ENCODE results near the gene MOSPD2.

The MOSPD2 gene

GRCh38 chrX:14872851-14873675 lies at the start of gene MOSPD2, which contains the start of gene FANCB:
MOSPD2 (plus strand) TSS chrX:14873421; CDS start chrX:14873529, 108 bp downstream.
FANCB (minus strand) TSS chrX:14873069; CDS start chrX:14865510, 7,559 bp downstream.
- peak; percentile 87 for DNase-seq (ENCODE audit: low read depth)

GRCh38 chrX:14825851-14826250 lies 47.4 kb upstream of the MOSPD2 start:
- no peak for DNase-seq (ENCODE audit: low read depth)

GRCh38 chrX:14826319-14826718 lies 46.9 kb upstream of the MOSPD2 start:
- DNase-seq (ENCODE audit: low read depth) = no peak

- DNase-seq (ENCODE audit: low read depth) = no peak
Observed at GRCh38 chrX:14829643-14830042, 43.6 kb upstream of the MOSPD2 start.

GRCh38 chrX:14832151-14832550 lies 41.1 kb upstream of the MOSPD2 start:
- no peak for DNase-seq (ENCODE audit: low read depth)

GRCh38 chrX:14832586-14832985 lies 40.6 kb upstream of the MOSPD2 start:
- DNase-seq (ENCODE audit: low read depth) = peak; percentile 7

- no peak for DNase-seq (ENCODE audit: low read depth)
Observed at GRCh38 chrX:14837155-14837554, 36.1 kb upstream of the MOSPD2 start.

GRCh38 chrX:14843666-14844065 lies 29.6 kb upstream of the MOSPD2 start:
- no peak for DNase-seq (ENCODE audit: low read depth)

- no peak for DNase-seq (ENCODE audit: low read depth)
Observed at GRCh38 chrX:14851526-14851925, 21.7 kb upstream of the MOSPD2 start.

GRCh38 chrX:14864631-14865030 lies 8.6 kb upstream of the MOSPD2 start:
- DNase-seq (ENCODE audit: low read depth) = no peak

GRCh38 chrX:14865201-14865600 lies 8.0 kb upstream of the MOSPD2 start:
- DNase-seq (ENCODE audit: low read depth) = no peak

- DNase-seq (ENCODE audit: low read depth) = no peak
Observed at GRCh38 chrX:14871767-14872166, 1.5 kb upstream of the MOSPD2 start.

- no peak for DNase-seq (ENCODE audit: low read depth)
Observed at GRCh38 chrX:14872355-14872754, 866 bp upstream of the MOSPD2 start.

GRCh38 chrX:14873676-14874049 lies 442 bp downstream of the MOSPD2 start:
- no peak for DNase-seq (ENCODE audit: low read depth)

GRCh38 chrX:14875624-14876023 lies 2.4 kb downstream of the MOSPD2 start:
- no peak for DNase-seq (ENCODE audit: low read depth)

- no peak for DNase-seq (ENCODE audit: low read depth)
Observed at GRCh38 chrX:14883826-14884225, 10.6 kb downstream of the MOSPD2 start.

GRCh38 chrX:14884714-14885113 lies 11.5 kb downstream of the MOSPD2 start:
- DNase-seq (ENCODE audit: low read depth) = no peak

GRCh38 chrX:14886252-14886651 lies 13.0 kb downstream of the MOSPD2 start:
- no peak for DNase-seq (ENCODE audit: low read depth)

- no peak for DNase-seq (ENCODE audit: low read depth)
Observed at GRCh38 chrX:14896273-14896672, 23.1 kb downstream of the MOSPD2 start.

- DNase-seq (ENCODE audit: low read depth) = no peak
Observed at GRCh38 chrX:14897042-14897441, 23.8 kb downstream of the MOSPD2 start.

GRCh38 chrX:14899607-14900006 lies 26.4 kb downstream of the MOSPD2 start:
- peak; percentile 17 for DNase-seq (ENCODE audit: low read depth)

- no peak for DNase-seq (ENCODE audit: low read depth)
Observed at GRCh38 chrX:14902537-14902936, 29.3 kb downstream of the MOSPD2 start.

GRCh38 chrX:14903891-14904290 lies 30.7 kb downstream of the MOSPD2 start:
- no peak for DNase-seq (ENCODE audit: low read depth)

- no peak for DNase-seq (ENCODE audit: low read depth)
Observed at GRCh38 chrX:14913241-14913640, 40.0 kb downstream of the MOSPD2 start.

Data from stromal cell of bone marrow (primary cell).